Small intestine (tissue), 7 donors: ENCODE results near the gene BRAT1. TPM values are rescaled to one million over a fixed set of nuclear protein-coding genes. Genes with fewer than 3 reads are reported as not detected.

Source experiments
- DNase-seq, 2 donors: peaks; one replicate each; pipeline versions ENCODE4 v3.0.0 to v3.0.0-alpha.2; 2013
- FAIRE-seq: peaks from 2 replicates; lab custom pipeline; 2012; peaks lifted over from hg19 to GRCh38; lab: Jason Lieb, UNC
- H3K27ac ChIP-seq, 3 donors: one replicate each; pipeline ENCODE4 v1.5.1; 2013; ENCODE audit warnings: low read length in 2 of 3, mild to moderate bottlenecking in 2 of 3, control low read depth in 1 of 3, inconsistent platforms in 1 of 3, low read depth in 1 of 3, moderate library complexity in 1 of 3
- H3K27me3 ChIP-seq, 3 donors: one replicate each; pipeline ENCODE4 v1.6.1; 2013; ENCODE audit warnings: low read length in 3 of 3, inconsistent platforms in 1 of 3; ENCODE audit not compliant: control insufficient read depth in 3 of 3, insufficient read depth in 3 of 3
- H3K36me3 ChIP-seq, 3 donors: one replicate each; pipeline ENCODE4 v1.6.1; 2013; ENCODE audit warnings: low read length in 3 of 3, inconsistent platforms in 1 of 3, low read depth in 1 of 3, mild to moderate bottlenecking in 1 of 3, moderate library complexity in 1 of 3; ENCODE audit not compliant: control insufficient read depth in 3 of 3, insufficient read depth in 2 of 3
- H3K4me1 ChIP-seq, 3 donors: one replicate each; pipeline ENCODE4 v1.6.1; 2013; ENCODE audit warnings: low read length in 2 of 3, inconsistent platforms in 1 of 3, low read depth in 1 of 3, mild to moderate bottlenecking in 1 of 3, moderate library complexity in 1 of 3; ENCODE audit not compliant: control insufficient read depth in 3 of 3, insufficient read depth in 2 of 3
- H3K4me3 ChIP-seq, 3 donors: one replicate each; pipeline ENCODE4 v1.5.1; 2013; ENCODE audit warnings: low read length in 3 of 3, control low read depth in 1 of 3, inconsistent platforms in 1 of 3, low read depth in 1 of 3, mild to moderate bottlenecking in 1 of 3, moderate library complexity in 1 of 3
- H3K9me3 ChIP-seq, 2 donors: one replicate each; pipeline ENCODE4 v1.6.1; 2013; ENCODE audit warnings: low read depth in 1 of 2, low read length in 1 of 2; ENCODE audit not compliant: control insufficient read depth in 2 of 2, insufficient read depth in 1 of 2
- WGBS, 3 donors: extraction: QIAGEN DNeasy Blood & Tissue Kit; methylation state at CpG; one replicate each; pipeline ENCODE4 v1.1.7; 2013; 5-methylcytosine and 5-hydroxymethylcytosine counted together
- polyA plus RNA-seq, 4 donors: library from polyadenylated mRNA; stranded (reverse) in 3 of 4; unstranded in 1 of 4; fragments of 200-250 nt in 3 of 4; fragments of 120-200 nt in 1 of 4; gene quantifications; one replicate each; pipeline versions ENCODE4 v1.2.1 to v1.2.3, GENCODE V29; 2013
- donor health status: healthy with polysubstance abuse.
- donor health status: control.
- donor health status: control.
- donor health status: Bipolar disorder and iron deficiency.
- donor health status: healthy.

Gene BRAT1
- polyA plus RNA-seq, 4 donors: 25.1 to 40.3 (median 28.2) TPM

DNA sequence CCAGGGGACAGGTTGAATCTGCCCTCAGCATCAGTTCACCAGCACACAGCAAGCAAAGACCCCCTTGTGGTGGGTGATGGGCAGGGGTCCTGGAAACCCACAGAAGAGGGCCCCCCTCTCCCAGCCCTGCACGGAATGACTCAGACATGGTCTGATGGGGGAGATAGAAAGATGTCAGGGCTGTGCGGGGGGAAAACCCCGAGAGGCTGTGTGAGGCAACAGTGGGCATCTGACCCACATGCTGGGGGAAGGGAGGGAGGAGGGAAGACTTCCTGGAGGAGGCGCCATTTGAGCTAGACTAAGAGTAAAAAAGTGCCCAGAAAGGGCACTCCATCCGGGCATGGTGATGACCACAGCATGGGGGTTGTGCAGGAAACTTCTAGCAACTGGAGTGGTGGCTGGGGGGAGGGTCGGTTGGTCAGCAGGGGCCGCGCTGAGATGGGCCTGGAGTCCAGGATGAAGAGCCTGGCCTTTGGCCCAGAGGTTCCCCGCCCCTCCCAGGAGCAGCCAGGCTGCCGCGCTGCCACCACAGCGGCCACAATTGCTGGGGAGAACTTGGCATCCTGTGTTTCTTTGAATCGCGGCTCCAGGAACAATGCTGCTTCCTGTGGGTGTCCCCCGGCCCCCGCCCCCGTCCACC is 33.3 kb downstream of the BRAT1 start:
- peak overlapping the region in 2 of 3 donors; percentile 70 to 74 for H3K4me3 ChIP-seq
- no peaks in the 10 kb centered on the region for H3K9me3 ChIP-seq
- H3K4me1 ChIP-seq: peaks cover 3 to 73% (median 4%) of the 10 kb centered on the region in 3 donors
- 2 to 21% (median 5%) methylated on average over 16 to 17 of the region's 17 CpGs for WGBS, 3 donors
- DNase-seq (peak; percentile 54 to 72), FAIRE-seq (no peak)
- peaks cover 0 to 46% (median 3%) of the 10 kb centered on the region in 3 donors for H3K36me3 ChIP-seq
- peak overlapping the region; percentile 98 to 100 (median 98) for H3K27ac ChIP-seq
- peaks cover 0 to 12% (median 0%) of the 10 kb centered on the region in 3 donors for H3K27me3 ChIP-seq

DNA sequence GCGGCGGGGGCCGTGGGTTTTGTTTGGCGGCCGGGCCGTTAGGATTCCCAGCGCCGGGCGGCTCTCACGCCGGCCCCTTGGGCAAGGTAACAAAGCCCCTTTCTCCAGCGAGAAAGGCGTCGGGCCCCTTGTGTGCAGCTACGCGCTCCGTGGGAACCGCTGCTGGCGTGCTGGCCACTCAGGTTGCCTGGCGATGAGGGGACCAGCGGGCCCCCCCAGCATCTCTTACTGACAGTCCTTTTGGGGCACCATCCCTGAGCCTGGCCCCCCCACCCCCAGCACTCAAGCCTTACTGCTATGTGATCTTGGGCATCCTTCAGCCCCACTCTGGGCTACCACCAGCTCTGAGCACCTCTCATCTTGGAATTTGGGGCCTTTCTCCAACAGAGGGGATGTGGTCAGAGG is 34.0 kb downstream of the BRAT1 start:
- peak overlapping the region; percentile 68 to 74 (median 70) for H3K4me3 ChIP-seq
- peaks cover 3 to 70% (median 4%) of the 10 kb centered on the region in 3 donors for H3K4me1 ChIP-seq
- FAIRE-seq: no peak
- H3K36me3 ChIP-seq: peaks cover 0 to 39% (median 2%) of the 10 kb centered on the region in 3 donors
- no peak for DNase-seq
- H3K9me3 ChIP-seq: no peaks in the 10 kb centered on the region
- peak overlapping the region in 2 of 3 donors; percentile 98 for H3K27ac ChIP-seq
- 5 to 22% (median 17%) methylated on average over 12 to 21 of the region's 21 CpGs for WGBS, 3 donors
- peaks cover 0 to 12% (median 0%) of the 10 kb centered on the region in 3 donors for H3K27me3 ChIP-seq

DNA sequence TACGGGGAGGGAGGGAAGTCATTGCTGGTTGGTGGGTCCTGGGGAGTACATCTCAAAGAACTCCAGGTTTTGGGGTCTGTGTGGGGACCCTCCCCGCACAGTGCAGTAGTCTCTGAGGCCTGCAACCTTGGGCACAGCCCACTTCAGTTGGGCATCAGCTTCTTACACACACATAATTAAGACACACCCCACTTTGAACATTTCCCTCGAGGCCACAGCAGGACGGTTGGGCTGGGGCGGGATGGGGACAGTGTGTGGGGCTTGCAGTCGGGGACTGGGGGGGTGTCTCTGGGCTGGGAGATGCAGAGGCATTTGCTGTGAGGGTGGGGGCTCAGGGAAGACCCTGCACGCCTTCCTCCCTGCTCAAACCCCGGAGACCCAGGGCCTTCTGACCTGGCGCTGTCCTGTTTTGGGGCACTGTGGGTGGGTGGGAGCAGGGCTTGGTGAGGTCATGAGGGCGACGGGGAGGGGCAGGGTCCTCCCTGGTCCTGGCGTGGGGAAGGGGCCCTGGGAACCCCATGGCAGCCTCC is 34.5 kb downstream of the BRAT1 start:
- Histone ChIP-seq H3K9me3 (no peaks in the 10 kb centered on the region), H3K4me1 (peaks cover 3 to 65% (median 4%) of the 10 kb centered on the region in 3 donors), H3K4me3 (peak overlapping the region; percentile 68 to 74 (median 70)), H3K27ac (peak overlapping the region in 2 of 3 donors; percentile 63 to 98), H3K27me3 (peaks cover 0 to 12% (median 0%) of the 10 kb centered on the region in 3 donors), H3K36me3 (peaks cover 0 to 34% (median 0%) of the 10 kb centered on the region in 3 donors)
- DNase-seq (peak; percentile 46 to 65), FAIRE-seq (no peak)
- 3 to 19% (median 12%) methylated on average over 8 to 12 of the region's 12 CpGs for WGBS, 3 donors

DNA sequence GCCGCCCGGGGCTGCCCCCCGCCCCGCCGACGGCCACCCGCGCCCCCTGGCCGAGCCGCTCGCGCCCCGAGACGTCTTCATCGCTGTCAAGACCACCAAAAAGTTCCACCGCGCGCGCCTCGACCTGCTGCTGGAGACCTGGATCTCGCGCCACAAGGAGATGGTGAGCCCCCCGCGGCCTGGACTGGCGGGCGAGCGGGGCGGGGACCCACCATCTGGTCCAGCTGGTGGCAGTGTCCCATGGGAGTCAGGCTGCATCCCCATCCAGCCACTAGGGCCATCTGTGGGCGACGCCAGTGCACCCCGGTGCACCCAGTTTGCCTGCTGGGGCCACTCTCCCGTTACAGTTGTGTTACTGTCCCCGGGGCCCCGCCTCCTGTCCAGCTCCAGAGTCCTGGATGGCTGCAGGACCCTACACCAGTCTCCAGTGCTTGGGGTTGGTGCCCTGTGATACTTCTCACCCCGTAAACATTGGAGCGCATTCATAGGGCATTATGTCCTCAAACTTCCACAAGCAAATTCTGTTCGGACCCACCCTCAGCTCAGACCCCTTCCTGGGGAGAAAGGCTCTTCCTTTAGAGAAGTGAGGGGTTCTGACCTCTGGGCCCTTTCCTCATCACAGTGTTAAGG is 35.1 kb downstream of the BRAT1 start:
- Histone ChIP-seq H3K4me3 (peak overlapping the region; percentile 68 to 74 (median 70)), H3K36me3 (peaks cover 0 to 28% (median 0%) of the 10 kb centered on the region in 3 donors), H3K4me1 (peaks cover 3 to 59% (median 4%) of the 10 kb centered on the region in 3 donors), H3K27ac (peak overlapping the region in 2 of 3 donors; percentile 63 to 98), H3K9me3 (no peaks in the 10 kb centered on the region), H3K27me3 (peaks cover 0 to 12% (median 0%) of the 10 kb centered on the region in 3 donors)
- 0 to 3% (median 2%) methylated on average over 24 to 37 of the region's 37 CpGs for WGBS, 3 donors
- no peak for FAIRE-seq
- DNase-seq: peak; percentile 64 to 71

DNA sequence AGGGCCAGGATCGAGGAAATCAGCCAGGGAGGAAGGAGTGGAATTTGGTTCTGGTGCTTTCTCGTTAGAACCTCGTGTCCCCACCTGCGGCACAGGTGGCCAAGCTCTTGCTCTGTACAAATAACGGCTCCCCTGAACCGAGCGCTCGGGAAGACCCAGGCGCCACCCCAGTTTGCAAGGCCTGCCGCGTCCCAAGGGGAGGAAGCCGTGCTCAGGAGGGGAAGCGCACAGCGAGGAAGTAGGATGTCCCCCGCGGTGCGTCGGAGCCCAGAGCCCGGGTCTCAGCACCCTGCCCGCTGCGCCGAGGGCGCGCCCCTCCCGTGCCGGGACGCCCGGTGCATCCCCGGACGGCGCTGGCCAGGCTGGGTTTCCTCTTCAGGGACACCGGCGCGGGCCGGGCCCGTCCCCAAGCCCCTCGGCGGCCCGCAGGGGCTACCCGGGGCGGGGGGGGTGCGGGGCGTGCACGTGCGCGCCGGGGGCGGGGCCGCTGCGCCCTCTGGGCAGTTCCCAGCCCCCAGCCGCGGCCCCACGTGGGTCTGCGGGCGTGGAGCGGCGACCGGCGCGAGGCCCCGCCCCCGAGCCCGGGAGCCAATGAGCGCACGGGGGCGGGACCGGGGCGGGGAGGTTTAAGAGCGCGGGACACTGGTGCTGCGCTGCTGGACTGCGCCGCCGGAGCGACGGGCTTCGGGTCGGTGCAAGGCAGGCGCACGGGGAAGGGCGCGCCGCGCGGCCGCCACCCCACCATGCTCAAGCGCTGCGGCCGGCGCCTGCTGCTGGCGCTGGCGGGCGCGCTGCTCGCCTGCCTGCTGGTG is 36.0 kb downstream of the BRAT1 start, which contains the start of gene LFNG:
Gene LFNG, plus strand, starts transcription at position 656 of the 812 bp plus-strand sequence. Its CDS starts 88 bp downstream, at position 744.
- peak; percentile 92 to 95 for DNase-seq
- H3K27ac ChIP-seq: peak within 1 kb of the TSS in 2 of 3 donors; percentile 63 to 98
- no peak for FAIRE-seq

DNA sequence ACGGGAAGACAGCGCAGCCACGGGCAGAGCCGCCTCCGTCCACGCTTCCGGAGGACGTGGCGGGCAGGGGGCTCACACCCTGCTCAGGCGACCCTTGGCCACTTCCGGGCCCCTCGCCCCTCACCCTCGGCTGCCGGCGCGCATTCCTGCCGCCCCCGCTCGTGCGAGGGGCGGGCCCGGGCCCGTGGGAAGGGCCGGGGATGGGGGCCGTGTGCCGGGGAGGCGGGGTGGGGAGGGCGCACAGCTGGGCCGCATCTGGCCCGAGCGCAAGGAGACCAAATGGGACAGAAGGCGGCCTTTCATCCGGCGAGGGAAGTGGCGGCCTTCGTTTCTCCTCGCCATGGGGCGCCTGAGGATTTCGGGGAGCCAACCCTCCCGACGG is 36.6 kb downstream of the BRAT1 start:
- Histone ChIP-seq H3K36me3 (peaks cover 0 to 18% (median 0%) of the 10 kb centered on the region in 3 donors), H3K9me3 (no peaks in the 10 kb centered on the region), H3K27me3 (peaks cover 0 to 12% (median 0%) of the 10 kb centered on the region in 3 donors), H3K4me1 (peaks cover 0 to 46% (median 3%) of the 10 kb centered on the region in 3 donors), H3K4me3 (peak overlapping the region in 2 of 3 donors; percentile 35 to 54), H3K27ac (peak overlapping the region in 2 of 3 donors; percentile 11 to 40)
- 1 to 5% (median 4%) methylated on average over 33 to 41 of the region's 41 CpGs for WGBS, 3 donors
- FAIRE-seq: no peak
- DNase-seq: no peak

More for the DNA sequence above, 36.0 kb downstream of the BRAT1 start, which contains the start of gene LFNG:
- whole genome bisulfite sequencing, 3 donors: 0 to 1% (median 1%) methylated on average over 60 to 95 of the region's 95 CpGs
- Histone ChIP-seq H3K36me3 (peaks cover 0 to 19% (median 0%) of the 10 kb centered on the region in 3 donors), H3K4me1 (peaks cover 0 to 50% (median 3%) of the 10 kb centered on the region in 3 donors), H3K27me3 (peaks cover 0 to 12% (median 0%) of the 10 kb centered on the region in 3 donors), H3K4me3 (peak within 1 kb of the TSS; percentile 68 to 74 (median 70)), H3K9me3 (no peaks in the 10 kb centered on the region)

DNA sequence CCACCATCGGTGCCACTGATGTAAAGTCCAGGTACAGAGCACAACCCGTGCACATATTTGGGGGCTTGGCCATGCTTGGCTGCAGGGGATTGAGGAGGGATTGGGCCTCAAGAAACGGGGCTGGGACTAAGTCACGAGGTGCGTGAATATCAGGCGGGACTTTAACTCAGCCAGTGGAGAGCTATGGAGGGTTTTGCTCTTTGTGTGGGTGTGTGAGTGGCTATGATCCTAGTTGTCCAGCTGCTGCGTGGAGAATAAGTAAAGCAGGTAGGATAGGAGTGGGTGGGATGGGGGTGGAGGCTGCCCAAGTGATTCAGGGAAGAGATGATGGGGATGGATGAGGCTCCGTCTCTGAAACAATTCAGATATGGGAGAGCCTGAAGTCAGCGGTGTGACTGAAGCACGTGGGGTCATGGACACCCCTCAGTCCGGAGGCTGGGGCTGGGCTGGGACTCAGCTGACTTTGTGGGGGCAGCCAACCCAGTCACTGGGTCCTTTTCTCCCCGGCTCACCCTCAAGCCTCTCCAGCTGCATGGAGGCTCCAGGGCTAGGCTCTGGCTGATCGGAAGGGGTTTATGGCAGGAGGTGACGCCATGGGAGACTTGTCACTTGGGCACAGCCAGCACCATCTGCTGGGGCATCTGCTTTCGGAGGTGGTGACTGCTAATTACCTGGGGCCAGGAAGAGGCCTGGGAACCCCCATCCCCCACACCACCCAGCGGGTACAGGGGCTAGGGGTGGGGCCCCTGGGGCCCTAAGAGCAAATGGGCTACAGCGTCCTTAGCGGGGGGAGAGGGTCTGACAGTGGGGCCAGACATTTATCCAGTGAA is 37.4 kb downstream of the BRAT1 start:
- H3K27me3 ChIP-seq: peaks cover 0 to 12% (median 0%) of the 10 kb centered on the region in 3 donors
- H3K9me3 ChIP-seq: no peaks in the 10 kb centered on the region
- WGBS, 3 donors: 37 to 60% (median 53%) methylated on average over 16 to 18 of the region's 18 CpGs
- H3K4me3 ChIP-seq: no peak overlapping the region
- peaks cover 0 to 39% (median 3%) of the 10 kb centered on the region in 3 donors for H3K4me1 ChIP-seq
- peaks cover 0 to 13% (median 0%) of the 10 kb centered on the region in 3 donors for H3K36me3 ChIP-seq
- H3K27ac ChIP-seq: peak overlapping the region in 1 of 3 donors; percentile 40
- DNase-seq (peak; percentile 57 to 75), FAIRE-seq (no peak)
